Activated T-helper 2 cell treated with anti-CD3 and anti-CD28 coated beads, Interferon-gamma antibody, Interleukin-2, Interleukin-4, amounts not matched to agents 10 μg/mL and 5 μg/mL and 100 μg/mL, durations not matched to agents 14 hours and 24 hours and 36 hours (primary cell): ENCODE measurements around the gene MCC. TPM values are rescaled to one million over a fixed set of nuclear protein-coding genes. Genes with fewer than 3 reads are reported as not detected.

Experiments
- DNase-seq: peaks from one replicate; pipeline ENCODE4 v3.0.0; 2021; ENCODE audit warnings: low spot score
- H3K27ac Mint-ChIP-seq: one replicate; pipeline ENCODE4 v1.8.0; 2021; ENCODE audit warnings: mixed read lengths
- H3K27me3 Mint-ChIP-seq: one replicate; pipeline ENCODE4 v1.8.0; 2021; ENCODE audit warnings: low read depth, mixed read lengths
- H3K36me3 Mint-ChIP-seq: one replicate; pipeline ENCODE4 v1.8.0; 2021; ENCODE audit warnings: low read depth, mixed read lengths
- H3K4me1 Mint-ChIP-seq: one replicate; pipeline ENCODE4 v1.8.0; 2021; ENCODE audit warnings: low read depth, mixed read lengths
- H3K4me3 Mint-ChIP-seq: one replicate; pipeline ENCODE4 v1.8.0; 2021; ENCODE audit warnings: low read depth, mild to moderate bottlenecking, moderate library complexity, mixed read lengths
- H3K9me3 Mint-ChIP-seq: one replicate; pipeline ENCODE4 v1.8.0; 2021; ENCODE audit warnings: mixed read lengths
- intact Hi-C: fragments of 100-400 bp; cut with micrococcal nuclease; formaldehyde crosslinking; loops from one replicate; pipeline ENCODE4 v1.15.1; 2023
- total RNA-seq: library from RNA; stranded (reverse); gene quantifications from 2 replicates; pipeline ENCODE4 v1.2.3, GENCODE V29; 2022

The MCC gene
- total RNA-seq, 1 donor from 2014 or later = 2.1 TPM

- peaks cover 55% of the 10 kb centered on the region for H3K36me3 Mint-ChIP-seq
- H3K4me3 Mint-ChIP-seq = no peak overlapping the region
- intact Hi-C loops = no loop called here
Observed at GRCh38 chr5:113027015-113027414, 461.2 kb downstream of the MCC start.

GRCh38 chr5:113026211-113026610, 462.0 kb downstream of the MCC start:
- no peak overlapping the region for H3K27ac Mint-ChIP-seq
- no peak overlapping the region for H3K4me3 Mint-ChIP-seq
- intact Hi-C loops = no loop called here
- H3K27me3 Mint-ChIP-seq = no peaks in the 10 kb centered on the region
- peaks cover 35% of the 10 kb centered on the region for H3K4me1 Mint-ChIP-seq
- no peak for DNase-seq
- no peaks in the 10 kb centered on the region for H3K9me3 Mint-ChIP-seq
- H3K36me3 Mint-ChIP-seq = peaks cover 57% of the 10 kb centered on the region

More at GRCh38 chr5:113027015-113027414, 461.2 kb downstream of the MCC start:
- no peaks in the 10 kb centered on the region for H3K27me3 Mint-ChIP-seq
- peaks cover 29% of the 10 kb centered on the region for H3K4me1 Mint-ChIP-seq
- H3K9me3 Mint-ChIP-seq = no peaks in the 10 kb centered on the region
- no peak for DNase-seq
- H3K27ac Mint-ChIP-seq = no peak overlapping the region

GRCh38 chr5:113025596-113025995, 462.7 kb downstream of the MCC start:
- H3K27ac Mint-ChIP-seq = no peak overlapping the region

DNA sequence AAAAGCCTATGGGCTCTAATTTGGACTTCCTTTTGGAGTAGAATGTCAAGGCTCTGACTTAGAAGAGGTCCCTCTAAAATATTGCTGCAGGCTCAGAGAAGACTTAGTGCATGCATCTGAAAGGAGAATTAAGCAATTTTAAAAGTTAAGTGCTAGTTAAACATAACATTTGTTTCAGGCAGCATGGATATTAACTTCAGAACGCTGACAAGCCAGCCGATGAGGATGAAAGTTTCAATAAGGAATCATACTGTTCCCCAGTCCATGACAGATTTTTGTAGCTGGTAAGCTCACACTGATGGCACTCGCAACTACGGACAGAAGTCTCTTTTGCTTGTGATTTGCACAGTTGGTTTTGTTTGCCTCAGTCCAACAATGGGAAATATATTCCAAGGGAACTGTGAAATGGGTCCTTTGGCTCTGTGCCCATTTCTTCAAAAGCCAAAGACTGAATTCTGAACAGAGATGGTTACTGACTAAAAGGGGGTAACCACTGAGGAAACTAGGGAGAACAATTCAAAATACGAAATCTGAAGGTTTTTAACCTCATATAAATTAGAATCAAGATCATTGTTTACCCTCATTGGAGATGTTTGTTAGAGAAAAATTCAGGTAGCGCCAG, 464.1 kb downstream of the MCC start:
- no peak for DNase-seq
- no peaks in the 10 kb centered on the region for H3K9me3 Mint-ChIP-seq
- peak overlapping the region; percentile 16 for H3K27ac Mint-ChIP-seq
- H3K36me3 Mint-ChIP-seq = peaks cover 66% of the 10 kb centered on the region
- peaks cover 48% of the 10 kb centered on the region for H3K4me1 Mint-ChIP-seq
- no peaks in the 10 kb centered on the region for H3K27me3 Mint-ChIP-seq
- H3K4me3 Mint-ChIP-seq = no peak overlapping the region
- intact Hi-C loops = loop anchor here (5.0 kb wide), 1 partner anchor 62 kb away; no protein-coding TSS in a partner anchor

More at GRCh38 chr5:113025596-113025995, 462.7 kb downstream of the MCC start:
- DNase-seq = no peak
- Mint-ChIP-seq H3K9me3 (no peaks in the 10 kb centered on the region), H3K4me1 (peaks cover 41% of the 10 kb centered on the region), H3K27me3 (no peaks in the 10 kb centered on the region), H3K36me3 (peaks cover 64% of the 10 kb centered on the region), H3K4me3 (no peak overlapping the region)
- intact Hi-C loops = no loop called here

DNA sequence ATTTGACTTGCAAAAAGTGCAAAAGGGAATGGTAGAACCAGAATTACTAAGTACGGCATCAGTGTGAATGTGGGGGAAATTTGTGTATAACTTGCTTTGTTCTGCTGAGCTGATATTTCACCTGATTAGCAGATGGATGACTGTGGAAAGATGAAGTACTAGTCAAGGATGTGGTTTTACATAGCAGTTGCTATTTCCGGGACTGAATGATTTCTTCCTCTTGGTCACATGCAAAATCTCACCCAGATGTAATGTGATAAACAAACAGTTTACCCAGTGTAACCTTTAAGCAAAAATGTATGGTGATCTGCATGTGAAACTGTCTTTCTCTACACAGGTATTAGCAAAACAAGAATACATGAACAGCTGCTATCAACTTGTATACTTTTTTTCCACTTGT, 465.6 kb downstream of the MCC start:
- peak overlapping the region; percentile 42 for H3K27ac Mint-ChIP-seq
- H3K9me3 Mint-ChIP-seq = no peaks in the 10 kb centered on the region
- peak overlapping the region; percentile 24 for H3K4me3 Mint-ChIP-seq
- peaks cover 77% of the 10 kb centered on the region for H3K36me3 Mint-ChIP-seq
- DNase-seq = peak; percentile 26
- intact Hi-C loops = loop anchor here (2.0 to 5.0 kb wide), 4 partner anchors 28 to 258 kb away; partner anchors contain the start of gene DCP2
- peaks cover 63% of the 10 kb centered on the region for H3K4me1 Mint-ChIP-seq
- no peaks in the 10 kb centered on the region for H3K27me3 Mint-ChIP-seq

DNA sequence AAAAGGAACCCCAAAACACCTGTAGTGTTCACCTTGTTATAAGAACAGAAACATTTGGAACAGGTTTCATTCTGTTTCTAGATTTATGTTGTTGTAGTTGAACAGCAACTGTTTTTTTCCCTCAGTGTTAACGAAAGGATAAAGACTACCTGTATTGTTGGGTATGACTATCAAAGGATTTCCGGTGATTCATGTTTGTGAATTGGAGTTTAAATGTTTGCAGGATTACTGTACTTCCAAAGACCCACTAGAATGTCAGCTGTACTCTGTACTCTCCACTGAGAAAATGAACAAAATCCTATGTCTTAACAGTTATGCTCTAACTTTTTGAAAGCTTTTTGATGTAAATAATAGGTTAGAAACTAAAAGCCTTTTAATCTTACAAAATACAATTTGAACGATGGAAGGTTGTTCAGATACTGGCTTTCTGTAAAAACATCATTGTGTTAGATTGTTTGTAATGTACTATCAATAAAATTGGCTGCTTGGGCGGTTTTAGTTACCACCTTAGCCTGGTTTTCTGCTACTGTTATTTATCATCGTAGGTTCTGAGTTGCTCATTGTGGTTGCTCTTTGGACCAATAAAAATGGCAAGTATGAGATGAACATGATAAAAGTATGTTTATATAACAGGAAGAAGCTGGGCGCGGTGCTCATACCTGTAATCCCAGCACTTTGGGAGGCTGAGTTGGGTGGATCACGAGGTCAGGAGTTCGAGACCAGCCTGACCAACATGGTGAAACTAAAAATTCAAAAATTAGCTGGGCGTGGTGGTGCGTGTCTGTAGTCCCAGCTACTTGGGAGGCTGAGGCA, 467.6 kb downstream of the MCC start:
- peak; percentile 31 for DNase-seq
- Mint-ChIP-seq H3K27ac (peak overlapping the region; percentile 69), H3K4me1 (peaks cover 70% of the 10 kb centered on the region), H3K9me3 (no peaks in the 10 kb centered on the region), H3K36me3 (peaks cover 73% of the 10 kb centered on the region), H3K27me3 (no peaks in the 10 kb centered on the region), H3K4me3 (peak overlapping the region; percentile 8)
- intact Hi-C loops = loop anchor here (2.0 to 5.0 kb wide), 2 partner anchors 42 to 58 kb away; no protein-coding TSS in a partner anchor

- no peak overlapping the region for H3K27ac Mint-ChIP-seq
- no peak overlapping the region for H3K4me3 Mint-ChIP-seq
- H3K36me3 Mint-ChIP-seq = peaks cover 77% of the 10 kb centered on the region
- H3K4me1 Mint-ChIP-seq = peaks cover 57% of the 10 kb centered on the region
- H3K27me3 Mint-ChIP-seq = no peaks in the 10 kb centered on the region
- H3K9me3 Mint-ChIP-seq = no peaks in the 10 kb centered on the region
- no peak for DNase-seq
- intact Hi-C loops = loop anchor here (2.0 kb wide), 1 partner anchor 101 kb away; no protein-coding TSS in a partner anchor
Observed at GRCh38 chr5:113017881-113018635, 470.2 kb downstream of the MCC start.

GRCh38 chr5:113005454-113005853, 482.8 kb downstream of the MCC start:
- peaks cover 13% of the 10 kb centered on the region for H3K4me1 Mint-ChIP-seq
- intact Hi-C loops = no loop called here
- DNase-seq = no peak
- no peak overlapping the region for H3K4me3 Mint-ChIP-seq
- no peaks in the 10 kb centered on the region for H3K9me3 Mint-ChIP-seq
- H3K27me3 Mint-ChIP-seq = no peaks in the 10 kb centered on the region
- H3K36me3 Mint-ChIP-seq = peaks cover 62% of the 10 kb centered on the region
- no peak overlapping the region for H3K27ac Mint-ChIP-seq

GRCh38 chr5:113003763-113004162, 484.5 kb downstream of the MCC start:
- Mint-ChIP-seq H3K27ac (no peak overlapping the region), H3K36me3 (peaks cover 56% of the 10 kb centered on the region), H3K9me3 (no peaks in the 10 kb centered on the region), H3K4me1 (peaks cover 16% of the 10 kb centered on the region), H3K27me3 (no peaks in the 10 kb centered on the region), H3K4me3 (no peak overlapping the region)
- intact Hi-C loops = no loop called here
- DNase-seq = no peak

GRCh38 chr5:113002423-113002822, 485.8 kb downstream of the MCC start:
- intact Hi-C loops = no loop called here
- DNase-seq = no peak
- H3K27me3 Mint-ChIP-seq = no peaks in the 10 kb centered on the region
- H3K4me1 Mint-ChIP-seq = peaks cover 16% of the 10 kb centered on the region
- no peak overlapping the region for H3K27ac Mint-ChIP-seq
- no peak overlapping the region for H3K4me3 Mint-ChIP-seq
- H3K9me3 Mint-ChIP-seq = no peaks in the 10 kb centered on the region
- H3K36me3 Mint-ChIP-seq = peaks cover 51% of the 10 kb centered on the region

DNA sequence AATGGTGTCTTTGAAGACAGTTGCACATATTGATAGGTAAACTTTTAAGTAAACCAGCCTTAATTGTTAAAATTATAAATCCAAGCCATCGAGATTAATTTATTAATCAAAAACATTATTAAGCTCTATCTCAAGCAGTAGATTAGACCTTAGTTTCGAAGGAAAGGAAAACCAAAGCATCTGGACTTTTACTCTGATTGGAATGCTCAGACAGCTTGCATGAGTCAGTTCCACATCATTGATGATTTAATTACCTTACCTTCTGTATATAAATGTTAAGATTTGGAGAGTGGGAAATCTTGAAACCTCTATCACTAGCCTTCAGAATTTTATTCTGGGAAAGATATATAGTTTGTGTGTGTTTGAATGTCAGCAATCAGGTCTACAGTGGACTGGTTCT, 487.8 kb downstream of the MCC start:
- Mint-ChIP-seq H3K27ac (no peak overlapping the region), H3K36me3 (peaks cover 53% of the 10 kb centered on the region), H3K4me3 (no peak overlapping the region), H3K27me3 (no peaks in the 10 kb centered on the region), H3K9me3 (no peaks in the 10 kb centered on the region), H3K4me1 (peaks cover 20% of the 10 kb centered on the region)
- no peak for DNase-seq
- intact Hi-C loops = no loop called here

GRCh38 chr5:112998296-112998695, 490.0 kb downstream of the MCC start:
- Mint-ChIP-seq H3K9me3 (no peaks in the 10 kb centered on the region), H3K27ac (no peak overlapping the region), H3K36me3 (peaks cover 51% of the 10 kb centered on the region), H3K27me3 (no peaks in the 10 kb centered on the region), H3K4me3 (no peak overlapping the region), H3K4me1 (peaks cover 20% of the 10 kb centered on the region)
- no peak for DNase-seq
- intact Hi-C loops = loop anchor here (5.0 to 10.0 kb wide), 2 partner anchors 177 to 234 kb away; no protein-coding TSS in a partner anchor
